K562 (cell line): ENCODE results near the gene SLC38A7. TPM values are rescaled to one million over a fixed set of nuclear protein-coding genes. Genes with fewer than 3 reads are reported as not detected.

Experiments
- CCNT2 ChIP-seq: IDR thresholded peaks from 2 replicates; pipeline ENCODE4 v1.6.1; 2011; ENCODE audit warnings: borderline replicate concordance, low read depth, mild to moderate bottlenecking, moderate library complexity, mixed read lengths, low read length; ENCODE audit not compliant: insufficient read length; ENCODE audit errors: extremely low read depth
- DLX4 ChIP-seq: fragments of 250-450 bp; sonication (Bioruptor Pico); IDR thresholded peaks from 2 replicates; pipeline ENCODE4 v1.6.1; 2021; ENCODE audit warnings: mild to moderate bottlenecking
- E2F1 ChIP-seq: sonication (generic); formaldehyde crosslinking; IDR thresholded peaks from 2 replicates; pipeline ENCODE4 v1.8.1; 2023; ENCODE audit warnings: mild to moderate bottlenecking, missing genetic modification reagents, moderate library complexity
- EP400 ChIP-seq: fragments of 450-650 bp; IDR thresholded peaks from 2 replicates; pipeline ENCODE4 v1.6.1; 2017; ENCODE audit warnings: antibody characterized with exemption, mild to moderate bottlenecking, moderate library complexity
- ESRRB ChIP-seq: fragments of 250-450 bp; sonication (Bioruptor Pico); IDR thresholded peaks from 2 replicates; pipeline ENCODE4 v1.5.0; 2020; ENCODE audit warnings: mild to moderate bottlenecking, moderate library complexity, borderline replicate concordance
- GTF2B ChIP-seq: IDR thresholded peaks from 2 replicates; pipeline ENCODE4 v1.6.1; 2011; ENCODE audit not compliant: insufficient read length; ENCODE audit errors: extremely low read depth
- IRF2 ChIP-seq: sonication (generic); formaldehyde crosslinking; IDR thresholded peaks from 2 replicates; pipeline ENCODE4 v1.8.1; 2022; ENCODE audit warnings: mild to moderate bottlenecking, missing genetic modification reagents
- KHSRP ChIP-seq: fragments of 450-650 bp; IDR thresholded peaks from 2 replicates; pipeline ENCODE4 v1.6.1; 2017
- NEUROD1 ChIP-seq: fragments of 150-350 bp; IDR thresholded peaks from 2 replicates; pipeline ENCODE4 v1.6.1; 2014; ENCODE audit warnings: borderline replicate concordance, low read length, low read depth; ENCODE audit not compliant: partially characterized antibody
- NFIC ChIP-seq: fragments of 450-650 bp; IDR thresholded peaks from 2 replicates; pipeline ENCODE4 v1.6.1; 2017; ENCODE audit warnings: mild to moderate bottlenecking, inconsistent platforms
- NR1H2 ChIP-seq: sonication (generic); formaldehyde crosslinking; IDR thresholded peaks from 2 replicates; pipeline ENCODE4 v1.4.0; 2020; ENCODE audit warnings: mild to moderate bottlenecking, missing genetic modification reagents
- SOX6 ChIP-seq: fragments of 450-650 bp; IDR thresholded peaks from 2 replicates; pipeline ENCODE4 v1.6.1; 2014; ENCODE audit warnings: mild to moderate bottlenecking
- UBTF ChIP-seq, 2 experiments: IDR thresholded peaks; 2 replicates each; pipeline ENCODE4 v1.6.1; 2012; ENCODE audit warnings: improper control_type of control experiment in 2 of 2, low read depth in 2 of 2, low read length in 2 of 2, borderline replicate concordance in 1 of 2
- ZNF280A ChIP-seq: fragments of 450-650 bp; IDR thresholded peaks from 2 replicates; pipeline ENCODE4 v1.6.1; 2018; ENCODE audit warnings: mild to moderate bottlenecking, low read depth; ENCODE audit not compliant: partially characterized antibody
- polyA plus RNA-seq, 8 experiments: library from polyadenylated mRNA; depleted of rRNA in 4 of 8; stranded (reverse) in 5 of 8; unstranded in 3 of 8; fragments of >200 nt; fragmentation: Nextera tagmentation in 2 of 8; fragmentation: Illumina TruSeq in 1 of 8; extraction: Ambion mirVana in 2 of 8; extraction: Trizol in 1 of 8; gene quantifications; 2 replicates each; pipeline versions ENCODE4 v1.2.1 to v1.2.3, GENCODE V29; 2011 to 2014; ENCODE audit warnings: inconsistent platforms in 1 of 8, missing spikeins in 1 of 8
- total RNA-seq, 7 experiments: library from RNA; depleted of rRNA in 6 of 7; stranded (reverse); fragments of >200 nt in 6 of 7; fragmentation: Illumina TruSeq in 2 of 7; extraction: Trizol in 2 of 7; gene quantifications; 2 replicates each; pipeline versions ENCODE4 v1.2.1 to v1.2.3, GENCODE V29; 2011 to 2021; ENCODE audit warnings: low replicate concordance in 1 of 7

Gene SLC38A7
- total and polyA plus RNA-seq, 9 of the 15 experiments (the other 6 are each of a cell fraction or from before 2014, with no cell fraction given): 2.7 to 12.2 (median 6.5) TPM

- TF ChIP-seq SOX6 (peak; percentile 71; the same call in 1 of the 2 replicates), UBTF (IDR thresholded peaks at IDR 0.05; ENCODE audit: borderline replicate concordance in 1 of 2, low read depth in 2 of 2, low read length in 2 of 2) (peak; percentile 42 to 93; a peak in 2 of 4 replicates), ZNF280A (no peak), ESRRB (CRISPR knock-in tag) (no peak), EP400 (peak; percentile 77), NR1H2 (CRISPR knock-in tag) (peak; percentile 15; the same call in 1 of the 2 replicates), NEUROD1 (peak; percentile 39), CCNT2 (peak; percentile 91), GTF2B (peak; percentile 17), NFIC (peak; percentile 94), DLX4 (CRISPR knock-in tag) (no peak), IRF2 (CRISPR knock-in tag) (no peak), KHSRP (no peak), E2F1 (CRISPR knock-in tag) (no peak)
Observed at GRCh38 chr16:58733671-58734458, 49.3 kb upstream of the SLC38A7 start, which contains the start of gene GOT2 (continued).
